Nephron progenitor cell (in vitro differentiated cells): ENCODE data around the gene USH2A.

Experiments
- DNase-seq: peaks from one replicate; pipeline ENCODE4 v3.0.0; 2021
- H3K27ac Mint-ChIP-seq: 2 replicates; pipeline ENCODE4 v1.8.0; 2021; ENCODE audit warnings: mild to moderate bottlenecking, moderate library complexity, mixed read lengths
- H3K27me3 Mint-ChIP-seq: 2 replicates; pipeline ENCODE4 v1.8.0; 2021; ENCODE audit warnings: mild to moderate bottlenecking, low read depth, mixed read lengths; ENCODE audit not compliant: poor library complexity
- H3K36me3 Mint-ChIP-seq: 2 replicates; pipeline ENCODE4 v1.8.0; 2021; ENCODE audit warnings: low read depth, mixed read lengths
- H3K4me1 Mint-ChIP-seq: 2 replicates; pipeline ENCODE4 v1.8.0; 2021; ENCODE audit warnings: mixed read lengths
- H3K4me3 Mint-ChIP-seq: 2 replicates; pipeline ENCODE4 v1.8.0; 2021; ENCODE audit warnings: mild to moderate bottlenecking, moderate library complexity, mixed read lengths
- H3K9me3 Mint-ChIP-seq: 2 replicates; pipeline ENCODE4 v1.8.0; 2021; ENCODE audit warnings: mild to moderate bottlenecking, moderate library complexity, mixed read lengths
- TF ChIP-seq, protein P1 (sequence below): fragments of 200-600 bp; sonication (generic); IDR thresholded peaks from 2 replicates; pipeline ENCODE4 v1.5.0; 2021; ENCODE audit warnings: antibody characterized with exemption

The USH2A gene

DNA sequence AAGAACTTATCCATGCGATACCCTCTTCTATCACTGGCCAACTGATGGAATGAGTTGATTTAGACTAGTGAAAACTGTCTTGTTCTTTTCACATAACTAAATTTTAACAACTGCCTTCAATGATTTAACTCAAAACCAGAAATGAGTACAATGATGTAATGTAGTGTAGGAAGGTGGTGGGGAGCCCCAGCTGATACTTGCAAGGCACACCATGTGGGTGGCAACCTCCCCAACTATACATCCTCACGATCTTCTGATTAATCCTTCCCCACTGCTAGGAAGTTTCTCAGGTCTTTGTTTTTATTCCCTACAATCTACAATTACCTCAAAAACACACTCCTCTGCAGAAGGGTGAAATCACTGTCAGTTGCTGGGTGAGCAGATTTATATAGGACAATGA lies 755.5 kb downstream of the USH2A start:
- DNase-seq: no peak
- H3K36me3 Mint-ChIP-seq: no peaks in the 10 kb centered on the region
- H3K27me3 Mint-ChIP-seq: no peaks in the 10 kb centered on the region
- H3K4me3 Mint-ChIP-seq: no peak overlapping the region
- no peak overlapping the region for H3K27ac Mint-ChIP-seq
- no peaks in the 10 kb centered on the region for H3K9me3 Mint-ChIP-seq
- H3K4me1 Mint-ChIP-seq: peaks cover 38% of the 10 kb centered on the region
- TF ChIP-seq, protein P1, sequence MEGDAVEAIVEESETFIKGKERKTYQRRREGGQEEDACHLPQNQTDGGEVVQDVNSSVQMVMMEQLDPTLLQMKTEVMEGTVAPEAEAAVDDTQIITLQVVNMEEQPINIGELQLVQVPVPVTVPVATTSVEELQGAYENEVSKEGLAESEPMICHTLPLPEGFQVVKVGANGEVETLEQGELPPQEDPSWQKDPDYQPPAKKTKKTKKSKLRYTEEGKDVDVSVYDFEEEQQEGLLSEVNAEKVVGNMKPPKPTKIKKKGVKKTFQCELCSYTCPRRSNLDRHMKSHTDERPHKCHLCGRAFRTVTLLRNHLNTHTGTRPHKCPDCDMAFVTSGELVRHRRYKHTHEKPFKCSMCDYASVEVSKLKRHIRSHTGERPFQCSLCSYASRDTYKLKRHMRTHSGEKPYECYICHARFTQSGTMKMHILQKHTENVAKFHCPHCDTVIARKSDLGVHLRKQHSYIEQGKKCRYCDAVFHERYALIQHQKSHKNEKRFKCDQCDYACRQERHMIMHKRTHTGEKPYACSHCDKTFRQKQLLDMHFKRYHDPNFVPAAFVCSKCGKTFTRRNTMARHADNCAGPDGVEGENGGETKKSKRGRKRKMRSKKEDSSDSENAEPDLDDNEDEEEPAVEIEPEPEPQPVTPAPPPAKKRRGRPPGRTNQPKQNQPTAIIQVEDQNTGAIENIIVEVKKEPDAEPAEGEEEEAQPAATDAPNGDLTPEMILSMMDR: no peak

DNA sequence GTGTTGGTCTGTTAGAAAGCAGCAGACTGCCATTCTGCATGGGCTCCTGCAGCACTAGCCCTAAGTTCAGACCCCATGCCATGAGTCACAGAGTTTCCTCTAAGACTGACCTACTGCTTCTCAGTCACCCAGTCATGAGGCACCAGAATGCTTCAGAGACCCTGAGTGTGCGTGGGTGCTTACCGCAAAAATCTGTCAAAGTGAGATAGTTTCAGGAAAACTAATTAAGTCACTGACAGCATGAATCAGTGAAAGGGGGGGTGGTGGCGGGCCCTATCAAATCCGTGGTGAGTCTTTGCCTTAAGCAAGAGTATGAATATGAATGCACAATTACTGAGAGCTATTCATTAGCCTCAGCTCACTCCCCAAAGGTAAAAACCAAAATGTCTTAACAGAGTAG lies 758.0 kb downstream of the USH2A start:
- no peak overlapping the region for H3K4me3 Mint-ChIP-seq
- H3K27me3 Mint-ChIP-seq: no peaks in the 10 kb centered on the region
- DNase-seq: no peak
- no peaks in the 10 kb centered on the region for H3K36me3 Mint-ChIP-seq
- peaks cover 23% of the 10 kb centered on the region for H3K4me1 Mint-ChIP-seq
- H3K27ac Mint-ChIP-seq: no peak overlapping the region
- no peaks in the 10 kb centered on the region for H3K9me3 Mint-ChIP-seq
- TF ChIP-seq, protein P1: no peak

DNA sequence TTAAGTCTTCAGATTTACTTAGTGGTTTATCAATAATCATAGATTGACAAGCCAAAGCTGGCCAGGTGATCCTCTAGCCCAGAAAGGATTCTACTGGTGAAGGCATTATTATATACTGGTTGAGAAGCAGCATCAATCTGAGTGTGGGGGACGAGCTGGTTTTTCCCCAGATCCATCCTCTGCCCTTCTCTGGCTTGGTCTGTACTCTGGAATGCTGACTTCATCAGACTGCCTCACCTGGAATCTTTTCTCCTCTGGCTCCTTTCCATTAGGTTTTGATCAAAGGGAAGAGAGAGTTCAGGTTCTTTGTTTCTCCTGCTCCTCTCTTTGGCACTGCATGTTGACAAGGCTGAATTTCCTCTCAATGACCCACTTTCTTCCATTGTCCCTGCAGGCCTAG lies 762.2 kb downstream of the USH2A start:
- TF ChIP-seq, protein P1: no peak
- Mint-ChIP-seq H3K4me1 (no peaks in the 10 kb centered on the region), H3K9me3 (no peaks in the 10 kb centered on the region), H3K27me3 (no peaks in the 10 kb centered on the region), H3K36me3 (no peaks in the 10 kb centered on the region), H3K27ac (no peak overlapping the region), H3K4me3 (no peak overlapping the region)
- DNase-seq: no peak

DNA sequence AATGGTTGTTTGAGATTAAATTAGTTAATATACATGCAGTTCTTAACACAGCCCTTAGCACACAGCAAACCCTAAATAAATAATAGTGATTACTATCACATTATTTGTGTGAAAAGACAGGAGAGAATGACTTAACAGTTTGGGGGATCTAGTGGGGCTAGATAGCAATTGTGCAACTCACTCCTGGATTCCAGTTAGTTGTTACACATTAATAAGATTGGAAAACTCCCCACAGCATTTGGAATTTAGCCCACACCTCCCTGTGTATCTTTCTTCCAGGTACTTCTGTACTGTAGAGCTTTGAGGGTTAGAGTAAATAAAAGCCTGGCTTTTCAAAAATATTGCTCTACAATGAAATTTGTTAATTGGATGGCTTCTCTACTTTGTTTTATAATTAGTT lies 763.0 kb downstream of the USH2A start:
- no peaks in the 10 kb centered on the region for H3K9me3 Mint-ChIP-seq
- no peaks in the 10 kb centered on the region for H3K36me3 Mint-ChIP-seq
- no peak for DNase-seq
- no peak overlapping the region for H3K27ac Mint-ChIP-seq
- H3K4me1 Mint-ChIP-seq: no peaks in the 10 kb centered on the region
- H3K27me3 Mint-ChIP-seq: no peaks in the 10 kb centered on the region
- TF ChIP-seq, protein P1: no peak
- H3K4me3 Mint-ChIP-seq: no peak overlapping the region

DNA sequence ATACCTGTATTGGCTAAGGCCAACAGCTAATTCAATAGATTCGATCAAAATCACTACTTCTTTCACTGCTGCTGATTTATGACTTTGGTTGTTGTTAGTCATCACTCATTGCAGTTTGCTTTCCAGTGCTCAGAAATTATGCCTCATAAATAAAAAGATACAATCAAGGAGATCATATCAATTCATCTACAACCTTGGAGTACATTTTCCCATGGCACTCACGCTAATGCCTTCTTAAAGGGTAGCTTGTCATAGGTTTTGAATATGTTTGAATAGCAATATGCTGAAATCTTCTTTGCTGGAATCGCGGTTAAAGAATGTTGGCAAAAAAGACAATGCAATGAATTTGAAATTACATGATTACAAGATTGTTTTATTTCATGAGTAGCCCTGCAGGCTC lies 766.2 kb downstream of the USH2A start:
- H3K36me3 Mint-ChIP-seq: no peaks in the 10 kb centered on the region
- H3K4me3 Mint-ChIP-seq: no peak overlapping the region
- no peaks in the 10 kb centered on the region for H3K4me1 Mint-ChIP-seq
- H3K27ac Mint-ChIP-seq: no peak overlapping the region
- H3K27me3 Mint-ChIP-seq: no peaks in the 10 kb centered on the region
- H3K9me3 Mint-ChIP-seq: no peaks in the 10 kb centered on the region
- no peak for DNase-seq
- TF ChIP-seq, protein P1: no peak

DNA sequence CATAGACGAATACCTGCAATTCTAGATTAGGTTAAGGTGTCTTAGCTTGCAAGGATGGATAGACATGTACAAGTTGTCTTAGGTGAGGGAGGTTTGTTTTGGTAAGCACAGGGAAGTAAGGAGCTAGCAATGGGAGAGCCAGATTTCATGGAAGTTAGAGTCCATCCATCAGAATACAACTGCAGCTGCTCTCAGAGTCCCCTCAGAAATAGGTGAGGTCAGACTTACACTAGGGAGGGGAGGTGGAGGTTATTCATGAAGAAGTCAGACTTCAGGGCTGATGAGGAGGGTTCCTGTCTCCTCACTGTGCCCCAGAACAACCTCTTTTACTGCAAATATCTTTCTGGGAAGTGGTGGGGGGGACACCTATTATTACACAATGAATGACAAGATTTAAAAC lies 770.9 kb downstream of the USH2A start:
- Mint-ChIP-seq H3K4me1 (peaks cover 9% of the 10 kb centered on the region), H3K27ac (no peak overlapping the region), H3K9me3 (no peaks in the 10 kb centered on the region), H3K4me3 (no peak overlapping the region), H3K36me3 (no peaks in the 10 kb centered on the region), H3K27me3 (no peaks in the 10 kb centered on the region)
- TF ChIP-seq, protein P1: no peak
- DNase-seq: no peak
